Measurements from ENCODE around the gene FAM78A. TPM values are rescaled to one million over a fixed set of nuclear protein-coding genes. Genes with fewer than 3 reads are reported as not detected.

Gene FAM78A
- total and polyA plus RNA-seq, 2 experiments from 2014 or later = 0.23 to 1.1 TPM

- in situ Hi-C loops (cut with MboI) = no loop called here
- Histone ChIP-seq H3K79me2 (ENCODE audit: insufficient read depth) (no peaks in the 10 kb centered on the region), H3K9me2 (ENCODE audit: insufficient read depth) (no peaks in the 10 kb centered on the region), H2AFZ (no peak overlapping the region), H3K36me3 (ENCODE audit: low read depth) (no peaks in the 10 kb centered on the region), H3K9ac (no peak overlapping the region), H4K20me1 (ENCODE audit: insufficient read depth) (no peaks in the 10 kb centered on the region), H3K9me3 (ENCODE audit: low read depth) (no peaks in the 10 kb centered on the region), H3K27me3 (replicated peaks; ENCODE audit: insufficient read depth) (no peaks in the 10 kb centered on the region), H3K4me1 (ENCODE audit: insufficient read depth) (no peaks in the 10 kb centered on the region), H3K27ac (no peak overlapping the region), H3F3A (ENCODE audit: insufficient read depth) (no peaks in the 10 kb centered on the region), H3K4me2 (ENCODE audit: unreplicated experiment) (no peak overlapping the region), H3K4me3 (no peak overlapping the region)
- 85 to 88% methylated on average over 13 of the region's 13 CpGs for WGBS, 2 experiments (ENCODE audit: low coverage in 1 of 2, low lambda C conversion rate in 2 of 2, missing lambda C conversion rate in 2 of 2)
- DNase-seq = no peak
- TF ChIP-seq EZH2phosphoT487 (IDR thresholded peaks at IDR 0.05; ENCODE audit: insufficient read depth, low read depth) (no peak), EZH2 (IDR thresholded peaks at IDR 0.05; ENCODE audit: insufficient read depth, poor library complexity, severe bottlenecking) (no peak)
Observed at GRCh38 chr9:131262327-131263032, 13.8 kb downstream of the FAM78A start.

- 86 to 89% methylated on average over 32 to 33 of the region's 33 CpGs for WGBS, 2 experiments (ENCODE audit: low coverage in 1 of 2, low lambda C conversion rate in 2 of 2, missing lambda C conversion rate in 2 of 2)
Observed at GRCh38 chr9:131260751-131261452, 15.4 kb downstream of the FAM78A start.

GRCh38 chr9:131259916-131260597 is 16.3 kb downstream of the FAM78A start:
- no peaks in the 10 kb centered on the region for H3K36me3 ChIP-seq (ENCODE audit: low read depth)
- no peak overlapping the region for H3K4me3 ChIP-seq
- no peak for DNase-seq
- no peaks in the 10 kb centered on the region for H3K9me2 ChIP-seq (ENCODE audit: insufficient read depth)
- in situ Hi-C loops (cut with MboI) = no loop called here
- no peak overlapping the region for H3K9ac ChIP-seq
- no peaks in the 10 kb centered on the region for H3K9me3 ChIP-seq (ENCODE audit: low read depth)
- 72 to 78% methylated on average over 20 of the region's 20 CpGs for WGBS, 2 experiments (ENCODE audit: low coverage in 1 of 2, low lambda C conversion rate in 2 of 2, missing lambda C conversion rate in 2 of 2)
- H3K27ac ChIP-seq = no peak overlapping the region
- no peak overlapping the region for H2AFZ ChIP-seq
- no peaks in the 10 kb centered on the region for H3K79me2 ChIP-seq (ENCODE audit: insufficient read depth)
- peaks cover 10% of the 10 kb centered on the region for H3K4me1 ChIP-seq (ENCODE audit: insufficient read depth)
- H3K4me2 ChIP-seq (ENCODE audit: unreplicated experiment) = no peak overlapping the region
- no peak for TF ChIP-seq EZH2 (IDR thresholded peaks at IDR 0.05; ENCODE audit: insufficient read depth, poor library complexity, severe bottlenecking)
- no peak for TF ChIP-seq EZH2phosphoT487 (IDR thresholded peaks at IDR 0.05; ENCODE audit: insufficient read depth, low read depth)
- no peaks in the 10 kb centered on the region for H4K20me1 ChIP-seq (ENCODE audit: insufficient read depth)
- peaks cover 6% of the 10 kb centered on the region; the same call in 1 of the 2 replicates for H3F3A ChIP-seq (ENCODE audit: insufficient read depth)
- H3K27me3 ChIP-seq (replicated peaks; ENCODE audit: insufficient read depth) = no peaks in the 10 kb centered on the region

More at GRCh38 chr9:131260751-131261452, 15.4 kb downstream of the FAM78A start:
- H3K4me1 ChIP-seq (ENCODE audit: insufficient read depth) = peaks cover 8% of the 10 kb centered on the region
- TF ChIP-seq EZH2 (IDR thresholded peaks at IDR 0.05; ENCODE audit: insufficient read depth, poor library complexity, severe bottlenecking) (no peak), EZH2phosphoT487 (IDR thresholded peaks at IDR 0.05; ENCODE audit: insufficient read depth, low read depth) (no peak)
- no peak for DNase-seq
- in situ Hi-C loops (cut with MboI) = no loop called here
- no peaks in the 10 kb centered on the region for H3K79me2 ChIP-seq (ENCODE audit: insufficient read depth)
- H3K27ac ChIP-seq = no peak overlapping the region
- H3K27me3 ChIP-seq (replicated peaks; ENCODE audit: insufficient read depth) = no peaks in the 10 kb centered on the region
- H3K36me3 ChIP-seq (ENCODE audit: low read depth) = no peaks in the 10 kb centered on the region
- H3K9ac ChIP-seq = no peak overlapping the region
- H3K9me3 ChIP-seq (ENCODE audit: low read depth) = no peaks in the 10 kb centered on the region
- no peaks in the 10 kb centered on the region for H3K9me2 ChIP-seq (ENCODE audit: insufficient read depth)
- H3K4me2 ChIP-seq (ENCODE audit: unreplicated experiment) = no peak overlapping the region
- H2AFZ ChIP-seq = no peak overlapping the region
- H4K20me1 ChIP-seq (ENCODE audit: insufficient read depth) = no peaks in the 10 kb centered on the region
- H3F3A ChIP-seq (ENCODE audit: insufficient read depth) = peaks cover 1% of the 10 kb centered on the region; the same call in 1 of the 2 replicates
- no peak overlapping the region for H3K4me3 ChIP-seq

GRCh38 chr9:131259432-131259898 is 16.8 kb downstream of the FAM78A start:
- in situ Hi-C loops (cut with MboI) = no loop called here
- TF ChIP-seq EZH2 (IDR thresholded peaks at IDR 0.05; ENCODE audit: insufficient read depth, poor library complexity, severe bottlenecking) (no peak), EZH2phosphoT487 (IDR thresholded peaks at IDR 0.05; ENCODE audit: insufficient read depth, low read depth) (no peak)
- WGBS, 2 experiments (ENCODE audit: low coverage in 1 of 2, low lambda C conversion rate in 2 of 2, missing lambda C conversion rate in 2 of 2) = 91 to 92% methylated on average over 12 of the region's 12 CpGs

More at GRCh38 chr9:131259432-131259898, 16.8 kb downstream of the FAM78A start:
- Histone ChIP-seq H2AFZ (no peak overlapping the region), H3K4me2 (ENCODE audit: unreplicated experiment) (no peak overlapping the region), H3K4me3 (no peak overlapping the region), H3K4me1 (ENCODE audit: insufficient read depth) (peaks cover 10% of the 10 kb centered on the region), H4K20me1 (ENCODE audit: insufficient read depth) (no peaks in the 10 kb centered on the region), H3K9me3 (ENCODE audit: low read depth) (no peaks in the 10 kb centered on the region), H3K27ac (no peak overlapping the region), H3K9ac (no peak overlapping the region), H3K36me3 (ENCODE audit: low read depth) (no peaks in the 10 kb centered on the region), H3K27me3 (replicated peaks; ENCODE audit: insufficient read depth) (no peaks in the 10 kb centered on the region), H3K9me2 (ENCODE audit: insufficient read depth) (no peaks in the 10 kb centered on the region), H3F3A (ENCODE audit: insufficient read depth) (peaks cover 6% of the 10 kb centered on the region; the same call in 1 of the 2 replicates), H3K79me2 (ENCODE audit: insufficient read depth) (no peaks in the 10 kb centered on the region)
- no peak for DNase-seq
